HL-60 (cell line): ENCODE results near the gene RBMS3.

Experiments used
- DNase-seq, 2 experiments: peaks; one replicate each; pipeline ENCODE4 v3.0.0-alpha.2; 2010 to 2020; ENCODE audit warnings: low read depth in 1 of 2, low spot score in 1 of 2
- H3K27ac ChIP-seq: fragments of 250-450 bp; sonication (Bioruptor Pico); replicated peaks from 2 replicates; pipeline ENCODE4 v1.5.1; 2020; ENCODE audit warnings: mild to moderate bottlenecking, moderate library complexity
- H3K27me3 ChIP-seq: fragments of 250-450 bp; sonication (Bioruptor Pico); 2 replicates; pipeline ENCODE4 v1.5.1; 2021; ENCODE audit warnings: mild to moderate bottlenecking, moderate library complexity; ENCODE audit not compliant: insufficient read depth, poor library complexity, severe bottlenecking
- H3K4me3 ChIP-seq: replicated peaks from 2 replicates; pipeline ENCODE4 v1.5.1; 2011; ENCODE audit warnings: mild to moderate bottlenecking, control low read depth, low read length; ENCODE audit not compliant: insufficient read depth
- GABPA ChIP-seq: IDR thresholded peaks from 2 replicates; pipeline ENCODE4 v1.6.1; 2012; ENCODE audit warnings: low read depth
- POLR2AphosphoS5 ChIP-seq: IDR thresholded peaks from 2 replicates; pipeline ENCODE4 v1.6.1; 2012; ENCODE audit warnings: low read depth
- SPI1 ChIP-seq: IDR thresholded peaks from 2 replicates; pipeline ENCODE4 v1.6.1; 2012; ENCODE audit warnings: low read depth, mild to moderate bottlenecking, borderline replicate concordance
- TF ChIP-seq, protein P1 (sequence below): IDR thresholded peaks from 2 replicates; pipeline ENCODE4 v1.6.1; 2012; ENCODE audit warnings: low read depth; ENCODE audit not compliant: insufficient replicate concordance
- TF ChIP-seq, protein P2 (sequence below): IDR thresholded peaks from one replicate; pipeline ENCODE4 v1.5.1; 2011; ENCODE audit warnings: low read length, control low read depth, inconsistent platforms; ENCODE audit not compliant: insufficient read depth

Gene RBMS3

DNA sequence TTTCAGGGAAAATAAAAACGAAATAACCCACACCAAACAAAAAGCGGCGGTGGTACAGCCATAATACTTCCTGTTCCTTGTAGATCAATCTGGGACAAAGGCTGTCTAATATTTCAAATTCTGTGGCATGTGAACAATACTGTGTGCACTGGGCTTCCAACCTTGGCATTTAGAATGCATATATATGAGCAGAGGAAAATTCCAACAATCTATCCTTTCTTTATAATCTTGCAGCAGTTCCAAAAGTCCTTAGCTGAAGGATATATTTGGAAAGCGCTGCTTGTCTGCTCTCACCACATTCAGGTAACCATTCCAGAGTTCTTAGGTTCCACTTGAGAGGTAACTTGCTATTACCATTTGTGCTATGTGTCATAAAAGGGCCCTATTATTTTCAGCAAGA lies 231.8 kb downstream of the RBMS3 start:
- no peak overlapping the region for H3K4me3 ChIP-seq
- H3K27me3 ChIP-seq = no peaks in the 10 kb centered on the region
- TF ChIP-seq, protein P1, sequence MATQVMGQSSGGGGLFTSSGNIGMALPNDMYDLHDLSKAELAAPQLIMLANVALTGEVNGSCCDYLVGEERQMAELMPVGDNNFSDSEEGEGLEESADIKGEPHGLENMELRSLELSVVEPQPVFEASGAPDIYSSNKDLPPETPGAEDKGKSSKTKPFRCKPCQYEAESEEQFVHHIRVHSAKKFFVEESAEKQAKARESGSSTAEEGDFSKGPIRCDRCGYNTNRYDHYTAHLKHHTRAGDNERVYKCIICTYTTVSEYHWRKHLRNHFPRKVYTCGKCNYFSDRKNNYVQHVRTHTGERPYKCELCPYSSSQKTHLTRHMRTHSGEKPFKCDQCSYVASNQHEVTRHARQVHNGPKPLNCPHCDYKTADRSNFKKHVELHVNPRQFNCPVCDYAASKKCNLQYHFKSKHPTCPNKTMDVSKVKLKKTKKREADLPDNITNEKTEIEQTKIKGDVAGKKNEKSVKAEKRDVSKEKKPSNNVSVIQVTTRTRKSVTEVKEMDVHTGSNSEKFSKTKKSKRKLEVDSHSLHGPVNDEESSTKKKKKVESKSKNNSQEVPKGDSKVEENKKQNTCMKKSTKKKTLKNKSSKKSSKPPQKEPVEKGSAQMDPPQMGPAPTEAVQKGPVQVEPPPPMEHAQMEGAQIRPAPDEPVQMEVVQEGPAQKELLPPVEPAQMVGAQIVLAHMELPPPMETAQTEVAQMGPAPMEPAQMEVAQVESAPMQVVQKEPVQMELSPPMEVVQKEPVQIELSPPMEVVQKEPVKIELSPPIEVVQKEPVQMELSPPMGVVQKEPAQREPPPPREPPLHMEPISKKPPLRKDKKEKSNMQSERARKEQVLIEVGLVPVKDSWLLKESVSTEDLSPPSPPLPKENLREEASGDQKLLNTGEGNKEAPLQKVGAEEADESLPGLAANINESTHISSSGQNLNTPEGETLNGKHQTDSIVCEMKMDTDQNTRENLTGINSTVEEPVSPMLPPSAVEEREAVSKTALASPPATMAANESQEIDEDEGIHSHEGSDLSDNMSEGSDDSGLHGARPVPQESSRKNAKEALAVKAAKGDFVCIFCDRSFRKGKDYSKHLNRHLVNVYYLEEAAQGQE = no peak
- TF ChIP-seq POLR2AphosphoS5 (no peak), SPI1 (no peak), GABPA (no peak)
- TF ChIP-seq, protein P2, sequence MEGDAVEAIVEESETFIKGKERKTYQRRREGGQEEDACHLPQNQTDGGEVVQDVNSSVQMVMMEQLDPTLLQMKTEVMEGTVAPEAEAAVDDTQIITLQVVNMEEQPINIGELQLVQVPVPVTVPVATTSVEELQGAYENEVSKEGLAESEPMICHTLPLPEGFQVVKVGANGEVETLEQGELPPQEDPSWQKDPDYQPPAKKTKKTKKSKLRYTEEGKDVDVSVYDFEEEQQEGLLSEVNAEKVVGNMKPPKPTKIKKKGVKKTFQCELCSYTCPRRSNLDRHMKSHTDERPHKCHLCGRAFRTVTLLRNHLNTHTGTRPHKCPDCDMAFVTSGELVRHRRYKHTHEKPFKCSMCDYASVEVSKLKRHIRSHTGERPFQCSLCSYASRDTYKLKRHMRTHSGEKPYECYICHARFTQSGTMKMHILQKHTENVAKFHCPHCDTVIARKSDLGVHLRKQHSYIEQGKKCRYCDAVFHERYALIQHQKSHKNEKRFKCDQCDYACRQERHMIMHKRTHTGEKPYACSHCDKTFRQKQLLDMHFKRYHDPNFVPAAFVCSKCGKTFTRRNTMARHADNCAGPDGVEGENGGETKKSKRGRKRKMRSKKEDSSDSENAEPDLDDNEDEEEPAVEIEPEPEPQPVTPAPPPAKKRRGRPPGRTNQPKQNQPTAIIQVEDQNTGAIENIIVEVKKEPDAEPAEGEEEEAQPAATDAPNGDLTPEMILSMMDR = no peak
- H3K27ac ChIP-seq = no peak overlapping the region
- no peak for DNase-seq

DNA sequence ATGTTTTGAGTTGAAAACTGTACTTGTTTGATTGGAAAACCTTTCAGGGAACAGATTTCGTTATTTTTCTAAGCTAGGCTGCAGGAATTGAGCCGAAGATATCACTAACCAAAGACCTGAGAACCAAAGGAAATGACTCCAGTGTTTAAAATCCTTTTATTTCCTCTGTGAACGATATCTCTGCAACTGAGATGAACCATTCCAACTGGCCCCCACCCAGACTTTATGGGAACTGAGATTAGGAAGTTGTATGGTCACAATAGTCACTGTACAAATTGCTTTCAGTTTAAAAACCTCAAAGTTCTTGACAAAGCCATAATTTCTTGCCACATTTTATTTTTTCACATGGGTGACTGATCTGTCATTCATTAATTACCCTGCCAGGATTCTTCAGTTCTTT lies 232.4 kb downstream of the RBMS3 start:
- no peak for DNase-seq
- H3K27me3 ChIP-seq = no peaks in the 10 kb centered on the region
- no peak overlapping the region for H3K4me3 ChIP-seq
- H3K27ac ChIP-seq = no peak overlapping the region
- TF ChIP-seq SPI1 (no peak), GABPA (no peak), POLR2AphosphoS5 (no peak)
- TF ChIP-seq, protein P2 = no peak
- TF ChIP-seq, protein P1 = no peak

DNA sequence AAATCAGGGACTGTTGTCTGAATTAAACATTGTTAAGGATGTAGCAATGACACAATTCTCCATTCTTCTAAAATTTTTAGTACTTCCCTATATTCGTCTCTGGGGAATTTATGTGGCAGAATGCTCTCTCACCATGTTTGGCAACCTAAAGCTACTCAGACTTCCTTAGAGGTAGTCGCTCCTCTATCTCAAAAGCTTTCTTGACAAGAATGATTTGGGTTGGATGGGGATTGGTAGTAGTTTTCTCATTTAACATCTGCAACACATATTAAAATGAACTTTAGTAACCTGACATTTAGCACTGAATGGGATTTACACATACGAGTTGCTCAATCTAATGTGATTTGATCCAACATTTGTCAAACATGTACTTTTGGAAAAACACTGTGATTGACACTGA lies 233.3 kb downstream of the RBMS3 start:
- H3K27ac ChIP-seq = no peak overlapping the region
- no peak for TF ChIP-seq POLR2AphosphoS5
- TF ChIP-seq, protein P1 = no peak
- TF ChIP-seq, protein P2 = no peak
- no peak for TF ChIP-seq SPI1
- no peak for TF ChIP-seq GABPA
- no peak for DNase-seq

More for the DNA sequence above, 233.3 kb downstream of the RBMS3 start:
- Histone ChIP-seq H3K4me3 (no peak overlapping the region), H3K27me3 (no peaks in the 10 kb centered on the region)
